GM21390 (cell line): ENCODE measurements around the gene HOXA7.

ENCODE experiments used
- ATAC-seq: cut with Tn5 transposase; IDR thresholded peaks from one replicate; pipeline ENCODE4 v1.9.1; 2021; ENCODE audit not compliant: unreplicated experiment

The HOXA7 gene

DNA sequence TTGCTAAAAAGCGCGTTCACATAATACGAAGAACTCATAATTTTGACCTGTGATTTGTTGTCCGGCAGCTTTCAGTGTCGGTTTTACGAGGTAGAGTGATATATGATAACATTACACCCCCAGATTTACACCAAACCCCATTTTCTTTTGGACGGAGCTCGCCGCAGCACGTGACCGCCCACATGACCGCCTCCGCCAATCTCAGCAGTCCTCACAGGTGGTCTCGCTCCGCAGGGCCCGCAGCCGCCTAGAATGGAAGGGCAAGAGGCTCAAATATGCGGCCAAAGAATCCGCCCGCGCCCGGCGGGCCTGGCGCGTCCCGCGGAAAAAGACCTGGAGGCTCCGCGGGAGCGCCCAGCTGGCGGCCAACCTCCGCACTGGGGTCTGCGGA is at the start of gene HOXA7:
HOXA7 (minus strand) TSS at position 168 of the 391 bp plus-strand sequence; CDS start at position 38, 130 bp downstream.
- no peak for ATAC-seq

DNA sequence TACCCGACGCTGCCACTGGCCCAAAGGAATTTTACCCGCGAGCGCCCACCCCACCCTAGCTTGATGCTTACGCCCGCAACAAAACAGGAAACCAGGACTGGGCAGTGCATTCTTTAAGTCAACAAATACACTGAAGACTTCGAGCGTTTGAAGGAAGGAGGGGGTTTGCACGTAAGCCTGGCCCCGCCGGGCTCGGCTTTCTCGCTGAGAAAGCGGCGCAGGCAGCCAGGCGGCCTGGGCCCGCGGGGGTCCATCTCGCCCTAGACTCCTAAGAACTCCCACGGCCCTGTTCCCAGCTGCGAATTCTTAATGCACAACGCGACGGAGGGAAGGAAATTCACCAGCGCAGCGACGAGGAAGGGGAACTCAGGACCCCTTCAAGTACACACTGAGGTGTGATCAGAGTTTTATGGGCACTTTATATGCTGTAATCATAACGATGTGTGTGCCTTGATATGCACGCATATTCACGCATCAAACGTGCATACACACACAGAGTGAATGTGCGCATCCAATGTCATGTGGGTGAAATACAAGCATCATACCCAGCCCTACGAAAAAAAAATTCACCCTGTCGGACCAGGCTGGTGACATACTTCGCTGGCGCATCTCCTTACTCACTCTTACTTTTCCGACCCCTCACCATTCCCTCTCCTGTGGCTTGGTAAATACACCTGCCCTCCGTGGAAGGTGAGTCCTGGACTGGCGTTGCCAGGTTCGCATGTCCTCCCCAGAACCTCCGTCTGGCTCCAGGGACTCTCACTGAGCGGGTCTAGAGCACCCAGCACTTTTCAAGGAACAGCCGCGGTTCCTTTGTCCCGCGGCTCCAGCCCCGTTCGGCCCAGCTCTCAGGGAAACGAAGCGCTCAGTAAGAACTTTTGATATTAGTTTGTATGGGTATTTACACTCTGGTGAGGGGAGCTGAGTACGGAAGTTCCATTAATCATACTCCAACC is 49.1 kb upstream of the HOXA7 start:
- no peak for ATAC-seq

DNA sequence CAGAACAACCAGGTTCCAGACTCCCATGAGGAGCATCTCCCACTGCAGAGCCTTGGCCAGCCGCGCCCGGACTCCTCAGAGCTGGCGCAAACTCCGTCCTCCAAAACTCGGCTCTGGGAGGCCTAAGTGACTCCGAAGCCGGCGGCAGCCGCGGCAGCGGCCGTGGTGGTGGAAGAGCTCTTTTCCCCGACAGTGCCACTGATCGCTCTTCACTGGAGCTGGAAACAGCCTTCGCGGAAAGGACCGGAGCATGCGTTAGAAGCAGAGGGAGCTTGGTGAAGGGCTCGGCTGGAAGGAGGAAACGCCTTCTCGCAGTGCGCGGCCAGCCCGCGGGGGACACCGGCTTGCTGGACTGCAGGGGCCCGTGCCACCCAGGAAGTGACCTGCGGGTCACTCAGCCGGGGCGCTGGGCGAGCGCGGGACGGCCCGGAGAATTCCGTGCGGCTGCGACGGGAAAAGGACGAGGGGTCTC is 48.4 kb upstream of the HOXA7 start:
- no peak for ATAC-seq

DNA sequence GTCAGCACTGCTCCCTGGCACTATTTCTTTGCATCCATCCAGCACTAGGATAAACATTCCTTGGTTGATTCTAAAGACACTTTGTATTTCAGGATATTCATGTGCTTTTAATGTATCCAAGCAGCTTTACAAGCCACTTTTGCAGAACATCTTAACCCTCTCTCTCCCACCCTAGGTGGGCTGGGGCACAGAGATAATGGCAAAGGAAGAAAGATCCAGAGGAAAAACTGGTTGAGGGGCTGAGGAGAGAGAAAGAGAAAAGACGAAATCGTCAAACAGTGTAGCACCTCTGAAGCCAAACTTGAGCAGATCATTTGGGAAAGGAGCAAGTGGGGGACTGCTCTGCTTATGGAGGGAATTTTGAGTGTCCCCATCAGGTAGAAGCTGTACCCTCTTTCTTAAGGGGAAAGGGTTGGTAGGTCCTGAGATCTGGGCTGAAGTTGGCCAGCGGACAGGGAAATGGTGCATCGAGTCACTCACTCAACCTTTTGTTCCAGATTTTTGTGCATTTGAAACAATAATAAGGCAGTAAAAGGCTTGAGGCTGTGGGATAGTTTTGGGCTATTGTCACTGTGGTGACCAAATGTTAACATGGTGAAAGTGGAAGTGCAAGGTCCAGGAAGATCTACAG is 47.6 kb upstream of the HOXA7 start:
- ATAC-seq: no peak

DNA sequence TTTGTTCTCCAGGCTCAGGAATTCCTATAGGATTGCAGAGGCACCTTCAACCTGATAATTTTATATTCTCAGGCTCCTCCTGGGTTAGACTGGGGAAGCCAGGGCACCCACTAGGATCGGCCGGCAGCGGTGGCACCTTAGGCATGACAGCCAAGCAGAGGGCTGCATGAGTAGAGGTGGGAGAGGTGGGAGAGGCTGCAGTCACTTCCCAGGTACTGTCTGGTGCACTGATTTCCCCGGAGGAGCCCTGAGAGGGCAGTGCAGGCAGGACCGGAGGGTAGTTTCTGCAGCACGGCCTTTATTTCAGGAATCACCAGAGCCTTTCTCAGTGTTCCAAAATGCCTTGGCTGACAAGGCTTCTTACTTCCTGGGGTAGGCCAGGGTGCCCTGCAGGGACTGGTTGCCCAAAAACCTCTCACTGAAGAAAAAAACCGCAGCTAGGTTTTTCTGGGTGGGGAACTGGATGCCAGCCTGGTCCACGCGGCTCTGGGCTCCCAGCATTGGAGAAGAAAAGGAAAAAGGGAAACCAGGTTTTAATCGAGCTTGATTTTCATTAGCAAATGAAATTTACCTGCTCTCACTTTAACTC is 47.0 kb upstream of the HOXA7 start:
- no peak for ATAC-seq

DNA sequence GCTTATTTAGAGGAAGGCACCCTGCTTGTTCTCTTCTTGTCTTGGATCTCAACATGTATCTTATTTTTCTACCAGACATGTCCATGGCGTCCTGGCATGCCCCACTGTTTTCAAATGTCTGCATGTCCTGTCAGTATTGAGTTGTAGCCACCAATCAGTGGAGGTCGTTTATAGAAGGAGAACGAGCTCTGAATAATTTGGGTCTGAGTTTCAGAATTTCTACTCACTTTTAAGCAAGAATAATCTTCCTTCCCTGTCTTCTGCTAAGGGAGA is 46.3 kb upstream of the HOXA7 start:
- no peak for ATAC-seq

DNA sequence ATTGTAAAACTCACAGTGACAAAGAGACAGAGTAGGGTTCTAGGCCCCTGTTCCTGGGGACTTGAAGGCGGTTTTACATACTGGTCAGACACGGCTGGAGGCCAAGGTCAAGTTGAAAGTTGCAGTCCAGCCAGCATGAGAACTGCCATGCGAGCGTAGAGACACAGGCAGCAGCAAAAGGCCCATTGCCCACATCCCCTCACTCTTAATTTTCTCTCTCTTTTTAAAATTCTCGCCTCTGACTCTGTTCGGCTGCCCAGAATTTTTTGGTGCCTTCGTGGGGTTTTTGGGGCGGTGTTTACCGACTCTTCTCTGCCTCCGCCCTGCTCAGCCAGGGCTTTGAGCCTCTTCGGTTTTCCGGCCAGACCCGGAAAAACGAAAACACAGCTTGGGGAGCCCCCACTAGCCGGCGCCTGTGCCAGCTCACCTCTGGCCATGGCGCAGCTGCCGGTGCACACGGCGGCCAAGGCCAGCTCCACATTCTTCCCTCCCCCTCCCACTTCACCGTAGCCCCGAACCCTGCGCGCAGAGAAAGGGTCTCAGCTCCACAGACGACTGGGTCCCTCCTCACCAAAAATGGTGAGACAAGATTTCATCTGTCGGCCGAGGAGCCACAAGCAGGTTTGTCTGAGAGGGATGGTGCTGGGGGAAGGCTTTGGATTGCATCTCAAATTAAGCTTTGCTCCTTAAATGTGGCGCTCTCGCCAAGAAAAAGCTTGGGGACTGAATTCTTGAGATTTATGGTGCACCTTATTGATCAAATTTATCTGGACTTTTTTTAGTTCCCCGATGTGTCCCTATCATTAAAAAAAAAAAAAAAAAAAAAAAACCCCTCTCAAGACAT is 45.8 kb upstream of the HOXA7 start:
- no peak for ATAC-seq

DNA sequence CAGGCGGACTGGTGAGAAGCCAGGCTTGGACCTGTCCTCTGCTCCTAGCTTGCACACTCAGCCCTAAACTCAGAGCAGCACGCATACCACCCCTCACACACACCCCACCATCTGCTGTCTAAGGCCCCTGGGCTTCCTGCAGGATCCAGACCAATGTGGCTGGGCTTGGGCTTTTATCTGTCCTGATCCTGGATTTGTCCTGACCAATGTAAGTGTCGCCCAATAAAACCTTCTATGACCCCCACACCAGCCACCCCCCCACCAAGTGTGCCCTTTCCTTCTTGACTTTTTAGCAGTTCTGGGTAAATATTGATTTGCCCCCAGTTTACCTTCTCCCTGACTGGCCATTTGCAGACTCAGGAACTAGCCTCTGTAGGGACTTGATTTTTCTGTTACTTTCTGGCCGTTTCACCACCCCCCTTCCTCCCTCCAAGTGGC is 45.1 kb upstream of the HOXA7 start:
- ATAC-seq: no peak

DNA sequence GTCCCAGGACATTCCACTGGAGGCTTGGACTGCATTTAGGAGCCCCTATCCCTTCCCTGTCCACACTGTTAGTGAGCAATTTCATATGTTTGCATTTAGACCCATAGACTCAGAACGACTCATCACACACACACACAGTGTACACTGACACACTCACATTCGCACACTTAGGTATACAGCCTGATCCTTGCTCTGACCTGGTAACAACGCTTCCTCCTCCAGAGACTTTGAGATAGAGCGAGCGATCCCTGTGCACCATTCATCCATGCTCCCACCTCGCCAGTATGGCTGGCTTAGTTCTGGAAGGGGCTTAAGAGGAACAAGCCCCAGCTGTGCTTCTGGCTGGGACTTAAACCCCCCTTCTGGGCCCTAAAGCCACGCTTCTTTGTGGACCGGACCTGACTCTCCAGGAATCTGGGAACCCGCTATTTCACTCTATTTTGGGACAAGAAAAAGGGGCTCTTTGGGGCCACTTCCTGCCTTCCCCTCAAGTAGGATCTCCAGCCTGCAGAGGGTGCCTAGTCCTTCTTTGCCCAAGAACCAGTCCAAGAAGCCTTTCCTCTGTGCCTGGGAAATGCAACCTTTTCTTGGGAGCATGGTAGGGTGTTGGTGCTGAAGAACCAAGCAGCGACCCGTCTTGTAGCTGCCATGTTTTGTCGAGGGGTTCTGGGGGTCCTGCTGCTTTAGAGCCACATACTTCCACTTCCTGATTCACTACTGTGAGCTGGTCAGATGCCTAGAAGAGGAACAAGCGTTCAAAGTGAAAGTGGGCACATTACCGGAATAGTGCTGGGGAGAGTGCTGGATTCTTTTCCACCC is 44.5 kb upstream of the HOXA7 start:
- no peak for ATAC-seq

DNA sequence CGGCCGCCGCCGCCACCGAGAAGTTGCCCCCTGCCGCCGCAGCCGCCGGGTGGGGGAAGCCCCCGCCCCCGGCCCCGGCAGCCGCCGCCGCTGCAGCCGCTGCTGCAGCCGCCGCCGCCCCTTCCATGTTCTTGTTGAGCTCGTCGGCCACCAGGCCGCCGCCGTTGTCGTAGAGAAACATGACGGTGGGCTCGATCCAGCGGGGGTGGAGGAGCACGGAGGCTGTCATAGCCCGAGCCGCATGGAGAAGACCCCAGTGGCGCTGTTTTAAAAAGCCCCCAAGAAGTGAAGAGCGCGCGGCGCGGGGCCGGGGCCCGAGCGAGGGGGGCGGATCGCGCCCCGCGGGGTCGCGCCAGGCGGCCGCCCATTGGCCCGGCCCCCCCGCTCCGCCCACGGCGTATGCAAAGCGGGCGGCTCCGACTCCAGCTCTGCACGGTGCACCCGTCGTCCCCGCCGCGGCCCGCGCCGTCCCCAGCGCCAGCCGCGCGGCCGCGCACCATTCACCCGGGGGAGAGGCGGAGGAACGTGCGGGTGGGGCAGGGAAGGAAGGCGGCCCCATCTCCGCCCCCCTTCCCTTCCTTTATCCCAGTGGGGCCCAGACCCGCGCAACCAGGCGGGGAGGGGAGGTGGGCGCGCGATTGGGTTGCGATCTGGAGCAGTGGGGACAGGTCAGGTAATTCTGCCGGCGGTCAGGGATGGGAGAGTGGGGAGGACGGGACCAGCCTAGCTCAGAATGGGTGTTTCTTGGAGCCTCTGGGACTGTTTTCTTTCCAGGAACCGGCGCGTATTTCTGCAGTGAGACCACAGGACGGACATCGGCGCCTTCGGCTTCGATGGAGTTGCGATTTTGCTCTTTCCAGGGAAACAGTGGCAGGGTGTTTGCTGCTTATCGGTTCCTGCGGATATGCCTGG is 43.6 kb upstream of the HOXA7 start, which contains the start of gene HOXA13:
HOXA13 (minus strand) TSS at position 243 of the 912 bp plus-strand sequence; CDS start at position 229, 14 bp downstream.
- ATAC-seq: no peak

DNA sequence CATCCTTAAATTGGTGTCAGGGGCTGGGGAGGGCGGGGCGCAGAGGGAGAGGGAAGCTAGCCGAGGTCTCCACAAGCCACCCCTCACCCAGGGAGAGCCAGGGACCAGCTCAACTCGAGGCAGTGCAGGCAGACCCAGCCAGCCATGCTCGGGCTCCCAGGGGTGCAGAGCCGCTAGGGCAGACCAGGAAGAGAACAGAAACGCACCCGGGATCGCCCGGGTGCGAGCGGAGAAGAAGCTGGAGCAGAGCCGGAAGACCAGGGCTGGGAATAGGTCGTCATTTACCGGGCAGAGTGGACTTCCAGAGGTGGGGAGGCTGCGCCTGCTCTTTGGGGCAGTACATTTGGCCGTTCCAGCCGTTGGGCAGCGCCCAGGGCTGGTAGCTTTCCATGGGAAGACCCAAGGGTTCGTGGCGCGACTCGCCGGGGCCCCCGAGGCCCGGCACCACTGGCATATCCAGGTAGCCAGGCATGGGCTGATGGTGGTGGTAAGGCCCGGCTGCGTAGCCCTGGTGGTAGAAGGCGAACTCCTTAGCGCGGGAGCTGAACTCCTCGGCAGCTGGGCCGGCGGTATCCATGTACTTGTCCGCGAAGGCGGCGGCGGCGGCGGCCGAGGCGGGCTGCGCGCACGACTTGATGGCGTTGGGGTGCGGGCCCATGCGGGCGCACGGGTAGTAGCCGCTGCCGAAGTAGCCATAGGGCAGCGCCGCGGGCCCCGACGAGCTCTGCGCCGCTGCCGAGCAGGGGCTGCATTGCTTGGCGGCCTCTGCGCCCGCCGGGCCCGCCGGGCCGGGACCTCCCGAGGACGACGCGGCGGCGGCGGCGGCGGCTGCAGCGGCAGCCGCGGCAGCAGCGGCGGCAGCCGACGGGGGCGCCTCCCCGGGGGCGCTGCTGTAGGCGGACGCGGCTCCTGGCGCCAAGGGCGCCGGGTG is 42.7 kb upstream of the HOXA7 start:
- no peak for ATAC-seq

DNA sequence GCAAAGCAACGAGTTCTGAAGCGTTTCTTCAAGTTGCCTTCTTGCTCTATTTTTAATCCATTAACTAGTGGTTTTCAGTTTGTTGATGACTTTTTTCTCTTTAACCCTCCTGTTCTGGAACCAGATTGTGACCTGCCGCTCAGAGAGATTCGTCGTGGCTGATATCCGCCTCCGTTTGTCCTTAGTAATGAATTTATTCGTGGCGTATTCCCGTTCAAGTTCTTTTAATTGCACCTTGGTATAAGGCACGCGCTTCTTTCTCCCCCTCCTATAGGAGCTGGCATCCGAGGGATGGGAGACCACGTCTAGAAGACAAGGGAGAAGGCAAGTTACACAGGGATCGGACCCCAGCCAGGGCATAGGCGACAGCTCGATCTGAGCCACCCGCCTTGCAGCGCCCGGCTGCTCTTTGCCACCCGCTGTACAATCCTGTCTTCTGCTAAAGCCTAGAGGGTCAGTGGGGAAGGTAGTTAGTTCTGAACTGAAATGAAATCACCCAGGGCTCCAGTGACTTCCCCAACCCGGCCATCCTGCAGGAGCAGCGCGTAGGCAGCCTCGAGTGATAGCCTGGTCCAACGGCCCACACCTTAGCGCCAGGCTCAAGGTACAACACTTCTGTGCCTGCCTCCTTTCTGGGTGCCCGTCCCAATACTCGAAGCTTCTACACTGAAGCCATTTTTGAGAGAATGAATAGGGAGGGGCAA is 41.8 kb upstream of the HOXA7 start:
- ATAC-seq: no peak

DNA sequence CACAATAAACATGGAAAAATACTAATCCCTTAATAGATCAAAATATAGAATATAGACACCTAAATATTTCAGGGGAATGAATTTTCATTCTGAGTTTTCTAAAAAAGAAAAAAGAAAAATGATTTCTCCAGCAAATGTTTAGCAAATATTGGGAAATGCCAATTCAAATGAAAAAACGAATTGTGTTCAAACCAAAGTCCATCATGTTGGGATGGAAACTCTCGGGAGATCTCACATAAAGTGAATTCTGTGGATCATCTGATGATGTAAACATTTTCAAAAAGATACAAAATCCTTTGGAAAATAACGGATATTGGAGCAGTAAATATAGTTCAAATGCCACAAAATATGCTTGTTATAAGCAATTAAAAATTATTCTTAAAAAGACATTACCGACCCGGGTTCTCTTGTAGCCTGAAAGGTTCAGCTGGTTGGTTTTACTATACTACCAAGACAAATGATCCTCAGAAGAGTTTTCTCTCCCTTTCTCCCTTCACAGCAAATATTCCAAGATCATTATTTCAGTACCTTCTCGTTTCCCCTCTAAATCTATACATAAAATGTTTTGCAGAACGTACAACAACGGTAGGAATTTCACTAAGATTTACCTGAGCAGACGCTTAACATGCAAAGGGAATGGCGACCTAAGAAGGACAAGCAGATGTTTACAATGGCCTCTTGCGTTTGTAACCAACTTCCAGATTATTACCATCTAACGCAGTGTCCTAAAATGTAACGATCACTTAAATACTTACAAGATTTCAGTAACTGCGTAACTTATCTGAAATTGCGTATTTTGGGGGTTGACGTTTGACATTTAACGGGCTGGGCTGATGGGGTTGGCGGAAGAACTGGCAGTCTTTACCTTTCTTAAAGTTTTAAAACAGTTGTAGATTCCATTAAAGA is 40.9 kb upstream of the HOXA7 start:
- ATAC-seq: no peak

DNA sequence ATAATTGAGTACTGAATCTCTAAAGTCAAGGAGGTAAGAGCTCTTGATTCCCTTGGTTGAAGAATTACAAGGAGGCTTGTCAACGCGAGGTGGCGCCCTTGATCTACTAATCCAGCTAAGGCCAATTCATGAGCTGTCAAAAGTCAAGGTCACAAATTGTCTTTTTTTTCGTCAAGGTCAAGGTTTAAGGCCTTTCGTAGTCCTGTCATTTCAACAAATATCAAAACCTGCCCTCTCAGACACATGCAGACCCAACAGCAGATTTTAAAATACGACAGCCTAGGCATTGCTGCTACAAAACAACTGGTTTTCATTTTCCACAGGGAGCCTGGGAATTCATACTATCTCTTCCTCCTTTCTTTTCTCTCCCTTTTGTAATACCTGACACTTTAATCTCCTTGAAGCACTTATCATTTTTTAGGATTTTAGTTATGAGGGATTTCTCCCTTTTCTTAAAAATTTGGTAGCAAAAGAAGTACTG is 39.9 kb upstream of the HOXA7 start:
- ATAC-seq: no peak

DNA sequence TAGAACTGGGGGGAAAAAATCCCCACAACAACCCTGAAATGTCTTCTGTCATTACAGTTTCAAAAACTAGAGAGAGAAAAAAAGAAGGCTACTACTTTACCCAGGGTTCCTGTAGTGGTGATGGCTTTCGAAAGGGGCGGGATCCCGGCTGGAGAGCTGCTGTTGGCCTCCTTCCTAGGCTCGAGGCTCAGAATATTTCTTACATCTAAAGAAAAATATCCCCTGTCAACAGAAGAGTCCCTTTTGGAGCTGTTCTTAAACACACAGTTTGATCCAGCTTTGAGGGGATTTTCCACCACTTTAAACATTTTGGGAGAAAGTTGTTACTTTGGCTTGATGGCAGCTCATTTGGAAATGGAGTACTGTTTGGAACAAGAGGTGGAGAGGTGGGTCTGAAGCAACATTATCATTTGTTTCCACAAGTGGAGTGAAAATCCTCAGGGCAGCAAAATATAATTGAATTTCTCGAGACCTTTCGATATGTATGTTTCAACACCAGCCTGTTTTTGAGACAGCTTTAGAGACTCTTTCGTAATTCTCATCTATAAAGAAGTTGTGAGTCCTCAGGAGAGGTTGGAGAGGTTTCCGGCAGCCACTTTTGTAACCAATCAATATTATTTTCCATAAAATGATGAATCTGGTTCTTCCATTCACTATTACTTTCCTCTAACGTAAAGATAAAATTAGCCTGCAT is 38.4 kb upstream of the HOXA7 start:
- no peak for ATAC-seq

DNA sequence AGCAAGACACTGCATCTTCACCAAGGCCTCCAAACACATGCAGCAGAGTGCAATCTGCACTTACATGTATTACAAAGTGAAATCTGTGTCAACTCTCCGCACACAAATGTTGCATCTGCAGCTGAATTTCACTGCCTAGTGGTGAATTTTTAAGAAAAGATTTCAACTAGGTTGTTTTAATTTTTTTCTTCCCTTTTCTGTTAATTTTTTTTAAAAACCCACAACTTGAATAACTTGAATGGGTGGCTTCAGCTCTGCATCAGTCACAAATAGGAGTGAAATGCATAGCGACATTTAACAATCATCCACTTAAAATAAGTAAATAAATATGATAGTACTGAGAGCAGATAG is 37.5 kb upstream of the HOXA7 start:
- no peak for ATAC-seq
